HG03521 (cell line): Measurements from ENCODE around the gene HPGDS.
"Not testable (repeated sequence)": the region's sequence is repeated elsewhere in the genome, so short reads cannot be mapped to it uniquely, and the experiment has no call there.

ENCODE experiments used
- ATAC-seq: cut with Tn5 transposase; IDR thresholded peaks from one replicate; pipeline ENCODE4 v1.9.1; 2021; ENCODE audit warnings: mild to moderate bottlenecking, moderate library complexity; ENCODE audit not compliant: unreplicated experiment

The HPGDS gene

DNA sequence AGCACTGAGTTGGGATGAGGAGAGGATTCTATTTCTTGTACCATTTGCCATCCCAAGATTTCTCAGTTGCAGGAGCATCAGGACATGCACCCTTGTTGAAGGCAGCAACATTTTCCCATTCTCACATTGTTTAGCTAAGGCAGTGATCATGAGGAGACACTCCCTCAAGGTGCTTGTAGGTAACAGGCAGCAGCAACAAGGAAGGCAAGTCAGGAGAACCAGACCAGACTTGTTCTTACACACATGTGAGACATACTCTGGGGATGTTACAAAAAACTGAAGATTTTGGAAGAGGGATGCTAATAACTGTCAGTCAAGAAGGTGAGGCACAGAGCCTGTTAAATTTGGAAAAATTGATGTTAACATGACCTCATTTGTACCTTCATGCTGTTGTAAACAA is 15.5 kb upstream of the HPGDS start:
- no peak for ATAC-seq

DNA sequence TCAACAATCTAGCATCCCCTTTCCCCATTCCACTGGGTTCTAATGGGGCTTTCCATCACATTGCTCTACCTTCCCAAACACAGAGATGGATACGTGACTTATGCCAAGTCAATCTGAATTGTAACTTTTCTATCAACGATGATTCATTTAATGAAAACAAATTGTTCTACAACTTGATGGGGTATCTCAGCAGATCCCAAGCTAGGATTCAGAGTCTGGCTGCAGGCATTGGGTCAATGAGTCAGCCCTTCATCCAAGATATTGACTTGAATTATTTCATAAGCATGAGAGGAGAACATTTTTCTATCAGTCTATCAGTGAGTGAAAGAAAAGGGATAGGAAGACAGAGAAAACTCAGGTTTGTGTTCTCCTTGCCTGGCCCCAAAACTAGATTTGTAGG is 15.0 kb upstream of the HPGDS start:
- no peak for ATAC-seq

DNA sequence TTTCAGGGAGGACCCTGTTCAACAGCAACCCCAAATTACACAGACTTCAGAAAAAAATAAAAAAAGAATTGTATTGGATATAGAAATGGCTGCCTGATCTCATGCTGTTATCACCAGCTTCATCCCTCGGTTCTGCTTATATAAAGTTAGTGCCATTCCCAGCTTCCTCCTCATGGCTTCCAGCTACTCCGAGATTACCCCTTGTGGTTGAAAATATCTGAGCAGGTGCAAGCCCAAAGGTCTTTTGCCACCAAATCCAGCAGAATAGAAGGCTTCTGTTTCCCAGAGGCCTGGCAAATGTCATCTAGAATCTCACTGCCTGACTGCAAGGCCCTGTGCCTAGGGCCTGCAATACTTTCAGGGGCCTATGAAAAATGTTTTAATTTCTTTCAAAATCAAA is 13.8 kb upstream of the HPGDS start:
- no peak for ATAC-seq

DNA sequence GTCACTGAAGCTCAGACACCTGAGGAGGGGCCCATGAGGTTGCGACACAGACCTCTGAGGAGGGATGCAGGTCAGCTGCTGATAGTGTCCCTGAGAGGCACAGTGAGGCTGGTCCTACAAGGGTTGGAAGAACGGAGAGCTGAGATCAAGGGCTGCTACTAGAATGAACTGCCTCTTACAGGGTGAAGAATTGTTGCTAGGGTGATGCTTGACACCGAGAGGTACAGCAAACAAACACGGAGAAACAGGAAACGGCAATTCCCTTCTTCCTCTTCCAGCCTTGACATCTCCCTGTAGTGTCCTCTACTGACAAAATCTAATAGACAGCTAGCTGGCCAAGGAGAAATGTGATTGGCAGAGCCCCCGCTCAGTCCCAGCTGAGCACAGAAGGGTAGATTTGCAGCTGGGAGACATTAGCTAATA is 11.8 kb upstream of the HPGDS start:
- ATAC-seq: no peak

DNA sequence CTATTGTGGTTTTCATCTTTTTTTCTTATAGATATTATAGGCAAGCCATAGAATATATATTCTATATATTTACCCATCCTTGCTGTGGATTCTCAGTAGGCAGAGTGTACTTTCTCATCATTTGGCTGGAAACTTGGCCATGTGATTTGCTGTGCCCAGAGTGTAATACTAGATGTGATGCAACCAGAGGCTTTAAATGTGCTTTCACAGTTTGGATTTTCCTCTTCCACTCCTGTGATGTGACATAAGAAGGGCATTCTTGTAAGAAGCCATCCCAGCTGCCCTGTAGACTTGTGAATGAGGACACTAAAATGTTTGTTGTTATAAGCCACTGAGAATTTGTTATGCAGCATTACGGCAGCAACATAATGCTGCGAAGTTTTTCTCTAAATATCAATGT is 10.4 kb upstream of the HPGDS start:
- ATAC-seq: no peak

DNA sequence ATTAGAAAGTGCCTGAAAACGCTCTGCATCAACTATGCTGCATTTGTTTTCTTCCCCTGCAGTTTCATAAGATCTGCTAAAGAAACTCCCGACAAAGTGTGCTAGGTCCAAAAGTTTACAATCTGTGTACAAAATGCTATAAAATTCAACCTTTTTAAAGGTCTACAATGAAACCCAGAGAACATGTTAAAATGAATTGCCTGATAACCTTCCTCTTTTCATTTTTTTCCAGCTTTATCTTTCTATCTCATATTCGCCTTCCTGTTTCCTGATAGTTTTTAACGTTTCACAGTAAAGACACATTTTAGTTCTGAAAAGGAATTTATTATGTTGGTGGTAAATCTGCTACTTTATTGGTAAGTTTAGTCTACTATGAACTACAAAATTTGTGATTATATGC is 9.5 kb upstream of the HPGDS start:
- ATAC-seq: no peak

DNA sequence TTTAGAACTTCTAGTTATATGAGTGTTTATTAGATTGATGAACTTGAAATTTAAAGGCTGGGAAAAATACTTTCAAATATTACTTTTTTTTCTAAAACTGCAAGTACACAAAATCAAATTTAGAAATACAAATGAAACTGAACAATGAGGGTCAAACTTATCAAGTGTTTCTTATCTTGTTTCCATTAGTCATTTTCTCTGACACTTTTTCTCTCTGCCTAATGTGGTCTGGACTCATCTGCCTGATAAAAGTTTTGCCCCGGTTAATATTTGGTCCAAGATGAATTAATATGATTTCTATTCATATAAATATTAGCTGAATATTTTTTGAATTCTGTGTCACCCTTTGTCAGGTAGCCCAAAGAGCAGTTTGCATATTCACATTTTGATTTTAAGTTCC is 8.7 kb upstream of the HPGDS start:
- no peak for ATAC-seq

DNA sequence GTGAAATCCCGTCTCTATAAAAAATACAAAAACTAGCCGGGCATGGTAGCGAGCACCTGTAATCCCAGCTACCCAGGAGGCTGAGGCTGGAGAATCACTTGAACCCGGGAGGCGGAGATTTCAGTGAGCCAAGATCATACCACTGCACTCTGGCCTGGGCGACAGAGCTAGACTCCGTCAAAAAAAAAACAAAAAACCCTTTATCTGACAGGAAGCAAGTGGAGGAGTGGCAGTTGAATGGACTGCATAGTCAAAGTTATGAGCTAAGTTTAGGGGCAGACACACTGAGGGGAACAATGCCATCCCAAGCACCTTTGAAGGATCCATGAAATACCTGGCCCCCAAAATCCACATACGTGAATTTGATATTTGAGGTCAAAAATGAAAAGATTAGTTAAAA is 7.5 kb upstream of the HPGDS start:
- ATAC-seq: no peak

DNA sequence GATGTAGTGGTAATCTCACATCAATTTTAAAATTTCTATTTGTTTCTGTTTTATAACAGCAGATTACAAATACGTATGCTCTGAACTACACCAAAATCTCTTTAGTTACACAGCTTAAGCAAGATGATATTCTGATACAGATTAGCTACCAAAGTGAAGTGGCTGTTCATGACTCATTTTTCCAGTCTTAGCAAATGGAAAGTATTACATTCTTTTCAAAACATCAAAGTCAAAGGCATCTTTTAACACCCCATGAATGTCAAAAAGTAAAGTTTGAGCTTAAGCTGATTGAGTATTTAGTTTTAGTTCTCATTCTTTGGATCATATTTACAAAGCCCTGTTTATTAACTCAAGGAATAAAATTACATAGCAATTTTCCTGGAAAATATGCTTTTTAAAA is 6.6 kb upstream of the HPGDS start:
- no peak for ATAC-seq

DNA sequence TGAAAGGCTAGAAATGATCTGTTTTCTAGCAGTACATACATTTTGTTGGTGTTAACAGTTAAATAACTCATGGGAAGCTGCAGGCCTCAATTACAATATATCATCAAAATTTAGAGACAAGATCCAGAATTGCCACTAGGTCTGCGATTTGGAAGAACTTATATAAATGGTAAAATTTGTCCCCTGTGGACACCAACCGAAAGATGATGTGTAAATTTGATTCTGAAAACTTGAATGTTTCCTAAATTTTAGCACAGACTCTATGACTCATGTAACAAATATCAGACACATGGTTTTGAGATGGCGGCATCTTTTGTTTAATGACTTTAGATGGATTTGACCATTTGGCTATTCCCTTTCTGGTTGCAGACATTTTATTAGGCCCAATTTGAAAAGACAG is 6.0 kb upstream of the HPGDS start:
- ATAC-seq: no peak

DNA sequence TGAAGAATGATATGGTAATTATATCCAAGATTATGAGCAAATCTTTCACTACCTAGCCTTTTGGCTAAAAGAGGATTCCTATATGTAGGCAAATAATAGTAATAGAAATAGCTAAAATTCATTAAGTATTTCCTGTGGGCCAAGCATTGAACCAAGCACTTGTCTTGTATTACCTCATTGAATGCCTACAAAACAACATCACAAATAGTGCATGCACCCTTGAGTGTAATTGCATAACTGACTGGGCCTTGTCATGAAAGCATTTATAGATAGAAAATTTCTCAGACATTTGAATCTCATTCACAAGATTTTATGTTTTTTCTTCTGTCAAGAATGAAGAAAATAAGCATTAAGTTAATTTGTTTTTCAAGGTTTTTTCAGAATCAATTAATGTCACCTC is 3.9 kb upstream of the HPGDS start:
- no peak for ATAC-seq

DNA sequence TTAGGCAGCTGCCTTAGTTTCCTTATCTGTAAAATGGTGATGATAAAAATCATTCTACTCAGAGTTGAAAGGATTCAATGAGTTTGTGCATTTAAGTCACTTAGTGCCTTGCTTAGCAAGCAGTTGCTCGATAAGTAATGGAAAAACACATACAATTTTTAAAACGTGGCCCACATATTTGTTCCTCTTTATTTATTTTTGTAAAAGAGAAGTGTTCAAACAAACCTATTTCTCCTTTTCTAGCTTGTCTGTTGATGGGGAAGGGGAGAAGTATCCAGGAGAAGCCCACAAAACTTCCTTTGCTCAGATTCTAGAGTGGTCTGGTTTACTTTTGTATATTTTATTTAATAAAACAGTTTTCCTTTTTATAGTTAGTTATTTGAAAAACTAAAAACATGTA is 3.3 kb upstream of the HPGDS start:
- ATAC-seq: no peak

DNA sequence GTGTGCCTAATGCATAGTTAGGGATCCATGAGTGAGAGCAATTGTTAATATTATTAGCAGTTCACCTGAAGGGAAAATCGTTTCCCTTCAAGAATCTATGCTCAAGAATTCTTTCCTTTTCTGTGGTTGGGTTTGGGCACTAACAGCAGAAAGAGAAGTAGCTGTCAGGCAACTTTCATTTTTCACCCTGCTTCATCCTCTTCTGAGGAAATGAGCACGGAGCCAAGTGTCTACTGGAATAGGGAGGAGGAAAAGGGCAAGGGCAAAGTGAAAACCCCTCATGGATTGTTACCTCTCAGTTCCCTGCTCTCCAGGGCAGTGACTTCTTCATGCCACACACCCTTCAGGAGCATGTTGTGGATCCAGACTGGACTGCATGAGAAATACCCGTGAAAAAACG is 2.6 kb upstream of the HPGDS start:
- no peak for ATAC-seq

DNA sequence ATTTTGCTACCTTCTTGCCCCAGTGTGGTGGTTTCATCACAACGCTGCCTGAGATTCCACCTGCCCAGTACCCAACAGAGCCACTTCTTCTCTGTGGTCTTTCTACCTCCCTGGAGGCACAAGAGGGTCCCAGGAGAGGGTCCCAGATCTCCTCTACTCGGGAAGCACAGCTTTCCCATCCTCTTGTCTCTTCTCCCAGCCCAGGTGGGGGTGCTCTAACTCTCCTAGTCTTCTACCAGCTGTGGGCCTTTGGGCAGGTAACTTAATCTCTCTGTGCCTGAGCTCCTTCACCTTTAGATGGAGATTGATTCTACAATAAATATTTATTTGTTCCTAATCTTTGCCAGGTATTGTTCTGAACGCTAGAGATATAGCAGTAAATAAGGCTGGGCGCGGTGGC is 1.8 kb upstream of the HPGDS start:
- no peak for ATAC-seq

DNA sequence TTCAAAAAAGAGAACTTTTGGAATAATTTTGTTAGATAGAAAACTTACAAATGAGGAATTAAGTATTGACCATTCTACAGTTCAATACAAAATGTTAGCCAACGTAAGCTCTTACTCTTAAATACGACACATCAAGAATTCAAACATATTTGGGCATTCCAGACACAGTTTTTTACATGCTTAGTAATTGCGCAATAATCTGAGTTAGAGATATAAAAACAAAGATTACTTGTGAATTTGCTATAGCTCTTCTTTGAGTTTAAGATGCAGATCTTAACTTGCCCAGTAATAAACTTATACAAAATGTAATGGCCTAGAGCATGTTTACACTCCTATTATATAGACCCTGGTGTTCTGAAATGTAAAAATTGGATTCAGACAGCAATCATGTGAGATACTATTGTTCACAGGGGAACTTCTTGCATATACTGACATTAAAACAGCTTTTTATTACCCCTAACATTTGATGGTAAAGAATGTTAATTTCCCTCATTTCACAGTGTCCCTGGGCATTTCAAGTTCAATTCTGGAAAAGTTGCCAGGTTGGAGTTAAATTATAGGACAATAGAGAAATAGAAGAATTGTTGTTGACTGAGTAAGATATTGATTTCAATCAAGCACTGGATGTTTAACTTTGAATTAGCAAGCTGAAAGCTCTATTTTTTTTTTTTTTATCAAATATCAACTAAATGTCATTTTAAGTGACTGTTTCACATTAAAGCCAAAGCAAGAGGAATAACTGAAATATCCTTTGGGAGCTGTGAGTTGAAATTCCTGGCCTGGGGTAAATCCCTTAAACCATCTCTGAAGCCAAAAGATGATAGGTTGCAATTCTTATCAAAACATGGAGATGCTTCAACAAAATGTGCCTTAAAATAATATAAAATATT is 910 bp downstream of the HPGDS start:
- ATAC-seq: no peak

DNA sequence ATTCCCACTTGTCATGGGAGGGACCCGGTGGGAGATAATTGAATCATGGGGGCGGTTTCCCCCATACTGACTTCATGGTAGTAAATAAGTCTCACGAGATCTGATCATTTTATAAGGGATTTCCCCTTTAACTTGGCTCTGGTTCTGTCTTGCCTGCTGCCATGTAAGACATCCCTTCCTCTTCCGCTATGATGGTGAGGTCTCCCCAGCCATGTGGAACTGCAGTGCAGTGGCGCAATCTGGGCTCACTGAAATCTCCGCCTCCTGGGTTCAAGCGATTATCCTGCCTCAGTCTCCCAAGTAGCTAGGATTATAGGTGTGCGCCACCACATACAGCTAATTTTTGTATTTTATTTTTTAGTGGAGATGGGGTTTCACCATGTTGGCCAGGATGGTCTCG is 2.9 kb downstream of the HPGDS start:
- no peak for ATAC-seq

DNA sequence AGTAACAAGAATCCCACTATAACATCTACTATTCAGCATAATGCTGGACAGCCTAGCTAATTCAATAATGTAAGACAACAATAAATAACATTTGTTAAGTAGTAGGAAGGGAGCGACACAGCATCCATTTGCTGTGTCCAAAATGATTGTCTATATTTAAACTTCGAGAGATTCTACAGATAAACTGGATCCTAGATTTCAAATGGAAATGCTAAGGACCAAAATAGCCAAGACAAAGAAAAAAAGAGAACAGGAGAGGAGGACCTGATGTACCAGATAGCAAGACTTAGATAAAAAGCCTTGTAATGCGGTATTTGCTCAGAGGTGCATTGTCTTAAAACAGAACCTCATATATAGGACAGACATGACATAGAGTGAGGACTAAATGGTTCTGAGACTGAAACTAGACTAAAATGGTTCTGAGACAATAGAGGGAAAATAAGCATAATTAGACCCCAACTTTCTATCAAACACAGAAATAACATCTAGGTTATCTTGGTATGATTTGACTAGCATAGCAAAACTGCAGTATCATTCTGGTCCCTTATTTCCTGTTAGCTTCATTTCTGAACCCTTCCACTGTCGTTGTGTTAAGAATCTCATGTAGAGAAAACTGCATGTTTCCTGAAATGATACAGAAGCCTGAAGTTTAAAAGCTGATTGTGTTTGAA is 3.8 kb downstream of the HPGDS start:
- ATAC-seq: no peak

DNA sequence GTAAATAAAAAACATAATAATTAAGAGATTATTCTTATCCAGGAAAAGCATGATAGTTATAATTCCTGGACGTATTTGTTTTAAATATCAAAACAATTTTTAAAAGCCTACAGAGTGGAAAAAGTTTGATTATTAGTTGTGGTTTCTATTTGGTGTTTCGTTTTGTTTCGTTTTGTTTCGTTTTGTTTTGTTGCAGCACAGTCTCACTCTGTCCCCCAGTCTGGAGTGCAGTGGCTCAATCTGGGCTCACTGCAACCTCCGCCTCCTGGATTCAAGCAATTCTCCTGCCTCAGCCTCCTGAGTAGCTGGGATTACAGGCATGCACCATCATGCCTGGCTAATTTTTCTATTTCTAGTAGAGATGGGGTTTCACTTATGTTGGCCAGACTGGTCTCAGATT is 5.8 kb downstream of the HPGDS start:
- ATAC-seq: not testable (repeated sequence)

DNA sequence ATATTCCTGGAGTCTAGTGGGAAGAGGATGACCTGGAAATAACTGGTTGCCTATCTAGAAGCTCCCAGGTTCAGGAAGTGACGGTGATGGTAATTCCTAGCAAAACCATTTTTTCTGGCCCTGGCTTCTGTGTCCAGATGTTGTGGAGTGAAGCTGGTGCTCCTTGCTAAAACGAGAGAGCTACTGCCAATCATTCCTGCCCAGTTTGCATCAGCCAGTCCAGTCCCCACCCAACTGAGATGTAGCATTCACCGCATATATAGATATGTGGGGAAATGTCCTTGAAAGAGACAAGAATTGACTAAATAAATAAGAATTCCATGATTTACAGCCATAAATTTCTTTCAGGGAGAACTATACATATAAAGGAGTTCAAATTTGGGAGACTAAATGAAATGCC is 6.3 kb downstream of the HPGDS start:
- no peak for ATAC-seq

DNA sequence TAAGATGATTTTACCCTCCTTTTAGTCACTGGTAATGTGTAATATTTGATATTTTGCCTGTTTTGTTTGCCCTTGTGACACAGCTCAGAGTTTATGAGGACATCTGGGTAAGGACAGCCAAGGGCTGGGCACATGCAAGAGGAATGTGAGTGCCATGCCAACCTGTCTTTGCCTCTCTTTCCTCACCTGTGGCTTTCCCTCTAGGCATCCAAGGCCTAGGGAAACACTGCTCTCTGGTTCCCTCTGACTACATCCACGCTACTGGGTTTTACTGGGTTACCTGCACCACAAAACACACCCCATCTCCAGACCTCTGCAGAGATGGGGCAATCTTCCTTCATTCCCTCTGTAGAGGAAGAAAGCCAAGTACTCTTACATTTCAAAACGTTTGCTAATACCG is 7.7 kb downstream of the HPGDS start:
- ATAC-seq: no peak

DNA sequence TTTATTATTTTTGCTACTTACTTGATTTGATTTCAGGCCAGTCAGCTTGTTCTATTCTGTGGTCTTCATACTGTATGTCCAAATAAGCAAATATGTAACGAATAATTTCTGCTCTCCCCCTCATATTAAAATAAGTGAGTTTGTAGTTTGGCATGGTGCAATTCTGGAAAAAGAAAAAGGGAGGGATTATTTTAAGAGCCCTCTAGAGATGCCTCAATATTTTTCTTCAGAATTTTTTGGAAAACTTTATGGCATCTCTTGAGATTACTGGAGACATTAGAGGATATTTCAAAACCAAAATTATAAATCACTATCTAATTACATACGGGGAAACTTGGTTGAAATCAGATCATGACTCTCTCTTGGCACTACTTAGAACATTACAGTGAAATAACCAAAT is 8.2 kb downstream of the HPGDS start:
- no peak for ATAC-seq

DNA sequence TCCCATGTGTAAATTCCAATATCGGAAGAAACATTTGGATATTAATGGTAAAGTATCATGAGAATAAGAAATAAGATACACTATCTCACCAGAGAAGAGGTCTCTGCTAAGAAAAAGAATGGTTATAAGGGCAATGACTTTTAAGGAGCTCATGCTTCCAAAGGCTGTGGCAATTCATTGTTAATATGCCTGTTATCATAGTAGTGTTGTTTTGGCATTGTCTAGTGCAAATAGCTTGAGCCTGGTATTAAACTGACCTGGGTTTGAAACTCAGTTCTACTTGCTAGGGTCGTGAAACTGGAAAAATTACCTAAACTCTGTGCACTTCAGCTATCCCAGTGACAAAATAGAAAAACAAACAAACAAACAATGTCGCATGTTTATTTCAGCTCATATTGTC is 8.8 kb downstream of the HPGDS start:
- ATAC-seq: no peak
